ENCODE data around the gene UPK3BL1.
"Not testable (repeated sequence)": the region's sequence is repeated elsewhere in the genome, so short reads cannot be mapped to it uniquely, and the experiment has no call there.

The UPK3BL1 gene

GRCh38 chr7:102627271-102627904 lies 15.2 kb downstream of the UPK3BL1 start:
- DNase-seq, result not testable (repeated sequence)

GRCh38 chr7:102618122-102618521 lies 24.5 kb downstream of the UPK3BL1 start:
- not testable (repeated sequence) for DNase-seq

DNA sequence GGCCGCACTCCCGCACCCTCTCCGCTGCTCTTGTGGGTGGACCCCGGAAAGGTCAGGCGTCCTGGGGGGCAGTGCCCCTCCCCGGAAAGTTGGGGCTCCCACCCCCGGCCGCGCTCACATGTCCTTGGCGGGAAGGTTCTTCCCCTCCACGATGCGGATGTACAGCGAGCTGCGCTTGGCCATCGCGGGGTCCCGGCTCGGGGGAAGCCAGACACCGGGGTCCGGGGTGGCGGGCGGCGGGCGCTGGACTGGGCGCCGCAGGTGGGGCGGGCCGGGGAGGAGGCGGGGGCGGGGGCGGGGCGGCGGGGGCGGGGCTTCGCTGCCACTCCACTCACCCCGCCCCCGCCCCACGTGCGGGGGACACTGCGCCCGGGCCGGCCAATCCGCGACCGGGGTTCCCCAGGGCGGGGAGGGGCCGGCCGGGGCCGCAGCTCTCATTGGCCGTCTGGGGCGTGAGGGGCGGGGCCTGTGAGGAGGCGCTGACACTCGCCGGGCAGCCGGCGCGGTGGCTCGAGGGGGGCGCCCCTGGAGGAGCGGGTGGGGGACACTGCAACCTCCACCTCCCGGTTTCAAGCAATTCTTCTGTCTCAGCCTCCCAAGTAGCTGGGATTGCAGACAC lies 26.0 kb downstream of the UPK3BL1 start, which contains the start of gene RASA4:
RASA4 (minus strand) TSS at position 250 of the 619 bp plus-strand sequence; CDS start at position 183, 67 bp downstream.
- DNase-seq, result not testable (repeated sequence)

- DNase-seq, result not testable (repeated sequence)
Measured at GRCh38 chr7:102615930-102616329, 26.7 kb downstream of the UPK3BL1 start.

GRCh38 chr7:102614873-102615272 lies 27.7 kb downstream of the UPK3BL1 start:
- not testable (repeated sequence) for DNase-seq

GRCh38 chr7:102614346-102614697 lies 28.3 kb downstream of the UPK3BL1 start:
- not testable (repeated sequence) for DNase-seq

DNA sequence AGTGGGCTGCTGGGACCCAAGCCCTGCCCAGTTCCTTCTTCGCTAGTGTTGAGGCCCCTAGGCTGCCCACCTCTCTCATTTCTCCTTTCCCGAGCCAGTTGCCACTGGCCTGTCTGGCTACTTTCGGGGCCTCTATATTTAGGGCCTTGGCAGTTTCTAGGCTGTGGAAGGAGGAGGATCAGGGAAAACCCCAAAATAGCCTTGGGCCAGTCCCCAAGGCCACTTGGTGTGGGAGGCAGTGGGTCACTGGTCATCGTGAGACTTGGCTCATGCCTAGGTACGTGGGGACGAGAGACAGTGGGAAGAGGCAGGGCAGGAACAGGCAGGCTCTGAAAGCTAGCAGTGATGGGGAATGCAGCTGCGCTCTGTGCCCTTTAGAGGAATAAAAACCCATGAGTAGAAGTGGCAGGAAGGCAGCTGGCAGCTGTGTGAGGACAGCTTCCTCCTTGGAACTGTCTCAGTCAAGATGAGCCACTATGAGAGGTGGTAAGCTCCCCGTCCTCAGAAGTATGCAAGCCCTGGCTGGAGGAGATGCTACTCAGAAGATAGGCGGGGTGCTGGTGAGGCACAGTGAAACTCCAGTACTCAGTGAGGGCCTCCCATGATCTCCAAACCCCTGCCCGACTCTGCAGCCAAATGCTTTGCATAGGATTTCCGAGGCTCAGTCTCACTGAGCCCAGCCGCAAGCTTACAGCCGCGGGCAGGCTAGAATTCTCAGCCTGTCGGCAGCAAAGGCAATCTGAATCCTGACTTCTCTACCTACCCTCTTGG lies 28.8 kb downstream of the UPK3BL1 start:
- not testable (repeated sequence) for DNase-seq

GRCh38 chr7:102611675-102612325 lies 30.8 kb downstream of the UPK3BL1 start:
- DNase-seq, result not testable (repeated sequence)

- not testable (repeated sequence) for DNase-seq
Measured at GRCh38 chr7:102611013-102611674, 31.4 kb downstream of the UPK3BL1 start.

GRCh38 chr7:102610441-102610840 lies 32.1 kb downstream of the UPK3BL1 start:
- DNase-seq, result not testable (repeated sequence)

DNA sequence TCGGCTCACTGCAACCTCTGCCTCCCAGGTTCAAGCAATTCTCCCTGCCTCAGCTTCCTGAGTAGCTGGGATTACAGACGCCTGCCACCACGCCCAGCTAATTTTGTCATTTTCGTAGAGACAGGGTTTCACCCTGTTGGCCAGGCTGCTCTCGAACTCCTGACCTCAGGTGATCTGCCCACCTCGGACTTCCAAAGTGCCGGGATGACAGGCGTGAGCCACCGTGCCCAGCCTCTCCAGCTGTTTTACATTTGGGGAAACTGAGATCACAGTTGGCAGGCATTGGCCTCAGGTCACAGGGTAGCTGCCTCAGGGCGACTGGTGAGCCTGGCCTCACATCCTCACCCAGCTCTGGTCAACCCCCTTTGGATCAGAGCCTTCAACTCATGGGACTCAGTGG lies 32.9 kb downstream of the UPK3BL1 start:
- not testable (repeated sequence) for DNase-seq

- not testable (repeated sequence) for DNase-seq
Measured at GRCh38 chr7:102606848-102607247, 35.7 kb downstream of the UPK3BL1 start.

DNA sequence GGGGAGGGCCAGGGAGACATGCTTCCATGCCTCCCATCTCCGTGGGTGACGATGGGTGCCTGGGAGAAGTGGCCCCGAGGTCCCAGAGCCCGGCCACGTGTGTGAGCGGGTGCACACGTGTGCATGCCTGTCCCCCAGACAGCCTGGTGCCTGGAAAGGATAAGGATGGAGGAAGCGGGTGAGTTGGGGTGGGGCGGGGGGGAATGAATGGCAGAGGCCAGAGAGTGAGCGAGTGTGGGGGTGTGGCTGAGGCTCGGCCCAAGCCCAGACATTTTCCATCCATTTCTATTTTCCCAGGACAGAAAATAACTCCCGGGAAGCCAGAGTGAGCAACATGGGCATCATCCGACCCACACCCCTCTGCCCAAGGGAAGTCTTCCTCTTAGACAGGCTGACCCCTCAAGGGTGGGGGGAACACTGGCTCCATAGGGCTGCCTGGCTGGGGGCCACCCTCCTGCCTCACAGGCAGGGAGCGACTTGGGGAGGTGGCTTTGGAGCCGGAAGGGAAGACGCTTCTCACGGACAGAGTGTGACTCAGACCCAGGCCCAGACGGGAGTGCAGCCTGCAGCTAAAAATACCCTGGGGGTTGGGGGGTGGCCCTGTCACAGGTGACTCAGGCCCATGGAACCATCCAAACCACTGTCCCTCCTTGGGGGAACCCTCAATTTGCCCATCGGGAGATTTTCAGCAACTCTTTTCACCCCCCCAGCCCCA lies 38.0 kb downstream of the UPK3BL1 start:
- DNase-seq, result not testable (repeated sequence)

- not testable (repeated sequence) for DNase-seq
Measured at GRCh38 chr7:102602317-102602716, 40.3 kb downstream of the UPK3BL1 start.

GRCh38 chr7:102599699-102600098 lies 42.9 kb downstream of the UPK3BL1 start:
- DNase-seq, result not testable (repeated sequence)

- DNase-seq, result not testable (repeated sequence)
Measured at GRCh38 chr7:102596036-102596435, 46.6 kb downstream of the UPK3BL1 start.

DNA sequence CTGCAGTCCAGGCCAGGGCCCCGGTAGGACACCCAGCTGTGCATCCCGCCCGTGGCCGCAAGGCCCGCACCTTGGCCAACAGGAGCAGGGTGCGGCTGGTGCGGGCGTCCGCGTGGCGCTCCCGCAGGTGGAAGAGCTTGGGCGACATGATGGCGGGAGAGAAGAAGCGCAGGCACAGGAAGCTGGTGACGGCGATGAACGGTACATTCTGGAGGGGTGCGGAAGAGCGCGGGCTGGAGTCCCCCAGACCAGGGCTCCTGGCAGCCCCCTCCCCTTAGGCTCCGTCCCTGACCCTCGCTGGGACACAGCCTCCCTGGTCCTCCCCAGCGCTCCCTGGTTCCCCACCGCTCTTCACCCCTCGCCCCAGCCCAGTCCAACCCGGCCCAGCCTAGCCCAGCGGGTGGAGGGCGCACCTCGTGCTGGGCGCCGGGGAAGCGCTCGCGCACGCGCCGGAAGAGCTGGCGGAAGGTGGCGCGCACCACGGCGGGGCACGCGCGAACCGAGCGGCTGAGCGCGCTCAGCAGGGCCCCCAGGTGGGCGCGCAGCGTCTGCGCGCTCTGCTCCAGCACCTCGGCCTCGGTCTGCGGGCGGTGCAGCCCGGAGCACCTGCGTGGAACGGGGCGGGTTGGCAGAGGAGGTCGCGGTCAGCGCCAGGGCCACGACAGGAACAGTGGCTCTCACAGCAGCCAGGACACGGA lies 48.8 kb downstream of the UPK3BL1 start:
- not testable (repeated sequence) for DNase-seq

DNA sequence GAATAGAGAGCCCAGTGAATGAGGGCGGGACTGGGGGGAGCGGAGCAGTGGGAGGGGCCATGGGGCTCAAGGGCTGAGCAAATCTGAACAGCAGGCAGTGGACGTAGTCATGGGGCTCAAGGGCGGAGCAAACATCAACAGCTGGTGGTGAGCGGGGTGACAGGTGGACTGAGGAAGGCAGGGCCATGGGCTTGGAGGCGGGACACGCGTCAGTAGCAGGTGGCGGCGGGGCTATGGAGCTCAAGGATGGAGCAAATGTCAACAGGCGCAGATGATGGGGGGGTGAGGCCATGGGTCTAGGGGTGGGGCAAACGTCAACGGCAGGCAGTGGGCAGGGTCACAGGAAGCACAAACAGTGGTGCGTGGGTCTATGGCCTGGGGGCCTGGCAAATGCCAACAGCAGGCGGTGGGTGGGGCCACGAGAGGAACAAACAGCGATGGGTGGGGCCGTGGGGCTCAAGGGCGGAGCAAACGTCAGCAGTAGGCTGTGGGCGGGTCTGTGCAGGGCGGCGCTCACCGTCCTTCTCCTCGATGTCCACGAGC lies 50.0 kb downstream of the UPK3BL1 start:
- not testable (repeated sequence) for DNase-seq

- DNase-seq, result not testable (repeated sequence)
Measured at GRCh38 chr7:102589857-102590256, 52.7 kb downstream of the UPK3BL1 start.
